ENCODE results near the gene SNX8. TPM values are rescaled to one million over a fixed set of nuclear protein-coding genes. Genes with fewer than 3 reads are reported as not detected.

The SNX8 gene
- total and polyA plus RNA-seq, 2 donors (not counting 1 experiment from before 2014, with no cell fraction given) = 64.4 to 126 TPM

GRCh38 chr7:2220030-2220429 lies 94.2 kb downstream of the SNX8 start:
- H3K79me2 ChIP-seq (ENCODE audit: control insufficient read depth, insufficient read depth, low read length) = peaks cover 29% of the 10 kb centered on the region
- CTCF ChIA-PET = no interaction called here
- peaks cover 0 to 74% of the 10 kb centered on the region in 2 experiments for H3K36me3 ChIP-seq (replicated peaks in 1 of 2; ENCODE audit: control extremely low read depth in 1 of 2, control insufficient read depth in 1 of 2, extremely low read depth in 1 of 2, insufficient read depth in 2 of 2, low read length in 1 of 2)
- no peaks in the 10 kb centered on the region for H3K4me1 ChIP-seq (ENCODE audit: control insufficient read depth in 2 of 2, insufficient read depth in 2 of 2, low read length in 2 of 2)
- H3K9me3 ChIP-seq (ENCODE audit: control extremely low read depth in 1 of 3, control insufficient read depth in 2 of 3, insufficient read depth in 1 of 3, low read length in 2 of 3) = no peaks in the 10 kb centered on the region
- no peak overlapping the region for H3K27ac ChIP-seq (ENCODE audit: low read length in 2 of 2)
- no peak overlapping the region for H3K4me2 ChIP-seq (replicated peaks; ENCODE audit: low read depth, low read length, poor library complexity, severe bottlenecking)
- no peaks in the 10 kb centered on the region for H4K20me1 ChIP-seq (ENCODE audit: control insufficient read depth, insufficient read depth, low read length, poor library complexity, severe bottlenecking)
- no peaks in the 10 kb centered on the region for H3K9me3 Mint-ChIP-seq (ENCODE audit: insufficient read depth)
- no peaks in the 10 kb centered on the region for H3K4me1 Mint-ChIP-seq
- POLR2A ChIA-PET = no interaction called here
- 98% methylated on average over 16 of the region's 19 CpGs for WGBS (ENCODE audit: insufficient coverage)
- H3K27me3 Mint-ChIP-seq = no peaks in the 10 kb centered on the region
- no peak overlapping the region for H3K4me3 Mint-ChIP-seq
- H3K4me3 ChIP-seq (ENCODE audit: control extremely low read depth in 1 of 5, extremely low read depth in 1 of 5, insufficient read depth in 1 of 5, low read depth in 2 of 5, low read length in 4 of 5) = no peak overlapping the region
- TF ChIP-seq EZH2 (IDR thresholded peaks at IDR 0.05; ENCODE audit: borderline replicate concordance, insufficient read depth, low read depth, low read length, poor library complexity, severe bottlenecking) = no peak
- TF ChIP-seq, protein P1, sequence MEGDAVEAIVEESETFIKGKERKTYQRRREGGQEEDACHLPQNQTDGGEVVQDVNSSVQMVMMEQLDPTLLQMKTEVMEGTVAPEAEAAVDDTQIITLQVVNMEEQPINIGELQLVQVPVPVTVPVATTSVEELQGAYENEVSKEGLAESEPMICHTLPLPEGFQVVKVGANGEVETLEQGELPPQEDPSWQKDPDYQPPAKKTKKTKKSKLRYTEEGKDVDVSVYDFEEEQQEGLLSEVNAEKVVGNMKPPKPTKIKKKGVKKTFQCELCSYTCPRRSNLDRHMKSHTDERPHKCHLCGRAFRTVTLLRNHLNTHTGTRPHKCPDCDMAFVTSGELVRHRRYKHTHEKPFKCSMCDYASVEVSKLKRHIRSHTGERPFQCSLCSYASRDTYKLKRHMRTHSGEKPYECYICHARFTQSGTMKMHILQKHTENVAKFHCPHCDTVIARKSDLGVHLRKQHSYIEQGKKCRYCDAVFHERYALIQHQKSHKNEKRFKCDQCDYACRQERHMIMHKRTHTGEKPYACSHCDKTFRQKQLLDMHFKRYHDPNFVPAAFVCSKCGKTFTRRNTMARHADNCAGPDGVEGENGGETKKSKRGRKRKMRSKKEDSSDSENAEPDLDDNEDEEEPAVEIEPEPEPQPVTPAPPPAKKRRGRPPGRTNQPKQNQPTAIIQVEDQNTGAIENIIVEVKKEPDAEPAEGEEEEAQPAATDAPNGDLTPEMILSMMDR (IDR thresholded peaks at IDR 0.05) = no peak
- intact Hi-C loops (cut with micrococcal nuclease) = no loop called here
- H3K27ac Mint-ChIP-seq = no peak overlapping the region
- H3K27me3 ChIP-seq (replicated peaks in 1 of 4; ENCODE audit: control extremely low read depth in 1 of 4, control insufficient read depth in 3 of 4, insufficient read depth in 4 of 4, low read length in 3 of 4) = no peaks in the 10 kb centered on the region
- ATAC-seq (ENCODE audit: low read depth) (no peak), DNase-seq (no peak)
- H3K9ac ChIP-seq (ENCODE audit: low read length) = no peak overlapping the region
- no peak overlapping the region for H2AFZ ChIP-seq (ENCODE audit: insufficient read depth, low read depth, low read length, poor library complexity, severe bottlenecking)

DNA sequence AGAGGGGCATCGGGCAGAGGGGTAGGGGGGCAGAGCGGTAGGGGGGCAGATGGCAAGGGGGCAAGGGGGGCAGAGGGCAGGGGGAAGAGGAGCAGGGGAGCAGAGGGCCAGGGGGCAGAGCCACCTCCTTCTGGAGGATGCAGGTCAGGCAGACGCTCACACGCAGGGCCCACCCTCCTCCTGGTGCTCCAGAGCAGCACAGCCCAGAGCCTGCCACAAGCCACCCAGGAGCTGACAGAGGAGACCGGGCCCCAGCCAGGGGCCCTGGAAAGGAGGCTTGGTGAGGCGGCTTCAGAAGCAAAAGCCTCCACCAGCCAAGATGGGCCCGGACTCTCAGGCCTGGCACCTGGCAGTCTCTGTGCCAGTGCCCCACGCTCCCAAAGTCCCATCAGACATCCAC lies 94.6 kb downstream of the SNX8 start:
- no peaks in the 10 kb centered on the region for H3K4me1 ChIP-seq (ENCODE audit: control insufficient read depth in 2 of 2, insufficient read depth in 2 of 2, low read length in 2 of 2)
- TF ChIP-seq, protein P1 (IDR thresholded peaks at IDR 0.05) = no peak
- no peak for TF ChIP-seq EZH2 (IDR thresholded peaks at IDR 0.05; ENCODE audit: borderline replicate concordance, insufficient read depth, low read depth, low read length, poor library complexity, severe bottlenecking)
- intact Hi-C loops (cut with micrococcal nuclease) = no loop called here
- ATAC-seq (ENCODE audit: low read depth) (no peak), DNase-seq (no peak)
- no peak overlapping the region for H3K9ac ChIP-seq (ENCODE audit: low read length)
- H3K4me2 ChIP-seq (replicated peaks; ENCODE audit: low read depth, low read length, poor library complexity, severe bottlenecking) = no peak overlapping the region
- Mint-ChIP-seq H3K27me3 (no peaks in the 10 kb centered on the region), H3K27ac (no peak overlapping the region), H3K4me3 (no peak overlapping the region), H3K4me1 (no peaks in the 10 kb centered on the region), H3K9me3 (ENCODE audit: insufficient read depth) (no peaks in the 10 kb centered on the region)
- CTCF ChIA-PET = no interaction called here
- peaks cover 0 to 73% of the 10 kb centered on the region in 2 experiments for H3K36me3 ChIP-seq (replicated peaks in 1 of 2; ENCODE audit: control extremely low read depth in 1 of 2, control insufficient read depth in 1 of 2, extremely low read depth in 1 of 2, insufficient read depth in 2 of 2, low read length in 1 of 2)
- H4K20me1 ChIP-seq (ENCODE audit: control insufficient read depth, insufficient read depth, low read length, poor library complexity, severe bottlenecking) = no peaks in the 10 kb centered on the region
- no peak overlapping the region for H3K4me3 ChIP-seq (ENCODE audit: control extremely low read depth in 1 of 5, extremely low read depth in 1 of 5, insufficient read depth in 1 of 5, low read depth in 2 of 5, low read length in 4 of 5)
- no peaks in the 10 kb centered on the region for H3K9me3 ChIP-seq (ENCODE audit: control extremely low read depth in 1 of 3, control insufficient read depth in 2 of 3, insufficient read depth in 1 of 3, low read length in 2 of 3)
- no peaks in the 10 kb centered on the region for H3K27me3 ChIP-seq (replicated peaks in 1 of 4; ENCODE audit: control extremely low read depth in 1 of 4, control insufficient read depth in 3 of 4, insufficient read depth in 4 of 4, low read length in 3 of 4)
- POLR2A ChIA-PET = no interaction called here
- no peak overlapping the region for H3K27ac ChIP-seq (ENCODE audit: low read length in 2 of 2)
- peaks cover 25% of the 10 kb centered on the region for H3K79me2 ChIP-seq (ENCODE audit: control insufficient read depth, insufficient read depth, low read length)
- H2AFZ ChIP-seq (ENCODE audit: insufficient read depth, low read depth, low read length, poor library complexity, severe bottlenecking) = no peak overlapping the region
- WGBS (ENCODE audit: insufficient coverage) = 98% methylated on average over 6 of the region's 8 CpGs

Measured in B cell (primary cell).